Fibroblast of villous mesenchyme (primary cell): ENCODE data around the gene ADAMTS16. TPM values are rescaled to one million over a fixed set of nuclear protein-coding genes. Genes with fewer than 3 reads are reported as not detected.

Experiments used
- DNase-seq: peaks from one replicate; pipeline ENCODE4 v3.0.0-alpha.2; 2010; ENCODE audit warnings: low read depth
- H3K4me3 ChIP-seq: 2 replicates; pipeline ENCODE4 v1.5.1; 2011; ENCODE audit warnings: low read depth, mild to moderate bottlenecking, low read length
- CTCF ChIP-seq: IDR thresholded peaks from 2 replicates; pipeline ENCODE4 v1.5.1; 2012; ENCODE audit warnings: low read depth, mild to moderate bottlenecking, low read length; ENCODE audit not compliant: insufficient read depth
- total RNA-seq: library from RNA; depleted of rRNA; stranded (reverse); fragments of >200 nt; gene quantifications from 2 replicates; pipeline ENCODE4 v1.2.3, GENCODE V29; 2012

ADAMTS16 gene, protein sequence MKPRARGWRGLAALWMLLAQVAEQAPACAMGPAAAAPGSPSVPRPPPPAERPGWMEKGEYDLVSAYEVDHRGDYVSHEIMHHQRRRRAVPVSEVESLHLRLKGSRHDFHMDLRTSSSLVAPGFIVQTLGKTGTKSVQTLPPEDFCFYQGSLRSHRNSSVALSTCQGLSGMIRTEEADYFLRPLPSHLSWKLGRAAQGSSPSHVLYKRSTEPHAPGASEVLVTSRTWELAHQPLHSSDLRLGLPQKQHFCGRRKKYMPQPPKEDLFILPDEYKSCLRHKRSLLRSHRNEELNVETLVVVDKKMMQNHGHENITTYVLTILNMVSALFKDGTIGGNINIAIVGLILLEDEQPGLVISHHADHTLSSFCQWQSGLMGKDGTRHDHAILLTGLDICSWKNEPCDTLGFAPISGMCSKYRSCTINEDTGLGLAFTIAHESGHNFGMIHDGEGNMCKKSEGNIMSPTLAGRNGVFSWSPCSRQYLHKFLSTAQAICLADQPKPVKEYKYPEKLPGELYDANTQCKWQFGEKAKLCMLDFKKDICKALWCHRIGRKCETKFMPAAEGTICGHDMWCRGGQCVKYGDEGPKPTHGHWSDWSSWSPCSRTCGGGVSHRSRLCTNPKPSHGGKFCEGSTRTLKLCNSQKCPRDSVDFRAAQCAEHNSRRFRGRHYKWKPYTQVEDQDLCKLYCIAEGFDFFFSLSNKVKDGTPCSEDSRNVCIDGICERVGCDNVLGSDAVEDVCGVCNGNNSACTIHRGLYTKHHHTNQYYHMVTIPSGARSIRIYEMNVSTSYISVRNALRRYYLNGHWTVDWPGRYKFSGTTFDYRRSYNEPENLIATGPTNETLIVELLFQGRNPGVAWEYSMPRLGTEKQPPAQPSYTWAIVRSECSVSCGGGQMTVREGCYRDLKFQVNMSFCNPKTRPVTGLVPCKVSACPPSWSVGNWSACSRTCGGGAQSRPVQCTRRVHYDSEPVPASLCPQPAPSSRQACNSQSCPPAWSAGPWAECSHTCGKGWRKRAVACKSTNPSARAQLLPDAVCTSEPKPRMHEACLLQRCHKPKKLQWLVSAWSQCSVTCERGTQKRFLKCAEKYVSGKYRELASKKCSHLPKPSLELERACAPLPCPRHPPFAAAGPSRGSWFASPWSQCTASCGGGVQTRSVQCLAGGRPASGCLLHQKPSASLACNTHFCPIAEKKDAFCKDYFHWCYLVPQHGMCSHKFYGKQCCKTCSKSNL
- total RNA-seq, result under 0.01 and 2.6 TPM in 2 replicates

DNA sequence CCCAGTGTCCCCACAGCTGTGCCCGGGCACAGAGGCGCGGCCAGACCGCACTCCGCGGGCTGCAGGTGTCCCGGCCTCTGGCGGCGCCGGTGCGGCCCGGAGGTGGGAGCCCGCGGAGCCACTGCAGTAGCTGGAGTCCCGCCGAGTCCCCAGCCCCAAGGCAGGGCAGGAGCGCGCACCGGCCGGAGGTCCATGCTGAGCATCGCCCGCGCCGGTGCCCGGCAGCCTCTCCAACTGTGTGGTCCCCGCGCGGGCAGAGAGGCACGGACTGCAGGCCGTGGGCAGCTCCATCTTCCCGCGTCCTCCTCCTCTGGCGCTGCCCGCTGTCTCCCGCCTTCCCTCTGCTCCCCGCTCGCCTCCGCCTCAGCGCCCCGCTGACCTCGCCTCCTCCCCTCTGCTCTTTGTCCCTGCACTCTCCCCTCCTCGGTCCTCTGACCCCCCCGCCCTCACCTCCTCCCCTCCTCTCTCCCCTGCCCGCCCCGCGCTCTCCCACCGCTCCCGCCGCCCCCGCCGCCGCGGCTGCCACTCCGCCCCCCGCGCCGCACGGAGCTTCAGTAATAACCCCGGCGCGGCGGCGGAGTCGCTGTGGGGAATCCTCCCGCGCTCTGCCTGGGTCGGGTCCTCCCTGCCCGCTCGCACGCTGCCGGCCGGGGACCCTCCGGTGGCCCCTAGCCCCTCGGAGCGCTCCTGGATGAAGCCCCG lies at the start of gene ADAMTS16:
ADAMTS16 (plus strand) TSS at position 554 of the 702 bp plus-strand sequence; CDS start at position 692, 138 bp downstream.
- DNase-seq, result no peak
- TF ChIP-seq CTCF, result no peak
- peak within 1 kb of the TSS; percentile 15 for H3K4me3 ChIP-seq

- DNase-seq, result no peak
- no peak overlapping the region for H3K4me3 ChIP-seq
- no peak for TF ChIP-seq CTCF
Observed at GRCh38 chr5:5092149-5092548, 48.0 kb upstream of the ADAMTS16 start.

- no peak for TF ChIP-seq CTCF
- H3K4me3 ChIP-seq, result no peak overlapping the region
- no peak for DNase-seq
Observed at GRCh38 chr5:5100635-5101034, 39.5 kb upstream of the ADAMTS16 start.

GRCh38 chr5:5101676-5102075 lies 38.5 kb upstream of the ADAMTS16 start:
- H3K4me3 ChIP-seq, result no peak overlapping the region
- no peak for DNase-seq
- no peak for TF ChIP-seq CTCF

- TF ChIP-seq CTCF, result no peak
- no peak overlapping the region for H3K4me3 ChIP-seq
- no peak for DNase-seq
Observed at GRCh38 chr5:5103245-5103644, 36.9 kb upstream of the ADAMTS16 start.

DNA sequence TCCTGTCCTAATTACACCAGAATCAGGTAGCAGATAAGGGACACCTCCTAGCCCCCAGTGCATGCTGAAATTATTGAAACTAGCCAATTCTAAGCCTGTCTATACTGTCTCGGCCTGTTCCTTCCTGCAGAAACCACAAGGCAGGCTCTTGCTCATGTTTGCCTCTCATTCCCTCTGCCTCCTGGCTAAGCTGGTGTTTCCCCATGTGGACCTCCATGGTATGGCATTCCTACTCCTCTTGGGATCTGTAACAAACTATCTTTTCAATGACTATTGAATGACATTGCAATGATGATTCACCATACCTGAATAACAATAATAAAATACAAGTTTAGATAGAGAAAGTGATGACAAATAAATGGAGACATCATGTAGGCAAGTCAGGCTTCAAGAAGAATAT lies 35.6 kb upstream of the ADAMTS16 start:
- H3K4me3 ChIP-seq, result no peak overlapping the region
- no peak for TF ChIP-seq CTCF
- DNase-seq, result no peak
